Hematopoietic multipotent progenitor cell treated with erythropoietin and hydrocortisone succinate and interleukin-3 and kit ligand, for 4 days (in vitro differentiated cells): ENCODE data around the gene DMRTC2.

Experiments used
- DNase-seq: peaks from one replicate; pipeline ENCODE4 v3.0.0-alpha.2; 2015

The DMRTC2 gene

DNA sequence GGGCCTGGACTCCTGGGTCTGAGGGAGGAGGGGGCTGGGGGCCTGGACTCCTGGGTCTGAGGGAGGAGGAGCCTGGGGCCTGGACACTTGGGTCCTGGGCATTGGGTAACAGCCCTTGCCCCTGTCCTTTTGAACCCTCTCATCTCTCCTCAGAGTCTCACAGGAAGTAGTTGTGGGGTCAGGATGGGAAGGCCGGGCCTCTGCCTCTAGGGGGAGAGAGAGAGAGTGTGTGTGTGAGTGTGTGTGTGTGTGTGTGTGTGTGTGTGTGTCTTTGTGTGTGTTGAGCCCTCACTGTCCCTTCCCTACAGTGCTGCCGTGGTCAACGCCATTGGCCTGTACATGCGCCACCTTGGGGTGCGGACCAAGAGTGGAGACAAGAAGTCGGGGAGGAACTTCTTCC lies 49.1 kb downstream of the DMRTC2 start:
- DNase-seq: peak; percentile 69

DNA sequence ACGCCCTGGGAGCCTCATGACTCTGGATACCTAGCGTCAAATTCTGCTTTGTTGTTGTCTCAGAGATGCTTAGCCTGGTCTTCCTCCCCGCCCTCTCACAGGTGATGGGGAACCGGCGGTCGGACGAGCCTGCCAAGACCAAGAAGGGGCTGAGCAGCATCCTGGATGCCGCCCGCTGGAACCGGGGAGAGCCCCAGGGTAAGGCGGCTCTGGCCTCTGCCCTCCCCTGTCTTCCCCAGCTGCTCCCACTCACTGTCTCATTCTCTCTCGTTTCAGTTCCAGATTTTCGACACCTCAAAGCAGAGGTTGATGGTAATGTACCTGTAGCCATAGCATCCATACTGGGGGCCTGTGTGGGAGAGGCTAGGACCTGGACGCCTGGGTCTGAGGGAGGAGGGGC lies 49.5 kb downstream of the DMRTC2 start:
- no peak for DNase-seq

DNA sequence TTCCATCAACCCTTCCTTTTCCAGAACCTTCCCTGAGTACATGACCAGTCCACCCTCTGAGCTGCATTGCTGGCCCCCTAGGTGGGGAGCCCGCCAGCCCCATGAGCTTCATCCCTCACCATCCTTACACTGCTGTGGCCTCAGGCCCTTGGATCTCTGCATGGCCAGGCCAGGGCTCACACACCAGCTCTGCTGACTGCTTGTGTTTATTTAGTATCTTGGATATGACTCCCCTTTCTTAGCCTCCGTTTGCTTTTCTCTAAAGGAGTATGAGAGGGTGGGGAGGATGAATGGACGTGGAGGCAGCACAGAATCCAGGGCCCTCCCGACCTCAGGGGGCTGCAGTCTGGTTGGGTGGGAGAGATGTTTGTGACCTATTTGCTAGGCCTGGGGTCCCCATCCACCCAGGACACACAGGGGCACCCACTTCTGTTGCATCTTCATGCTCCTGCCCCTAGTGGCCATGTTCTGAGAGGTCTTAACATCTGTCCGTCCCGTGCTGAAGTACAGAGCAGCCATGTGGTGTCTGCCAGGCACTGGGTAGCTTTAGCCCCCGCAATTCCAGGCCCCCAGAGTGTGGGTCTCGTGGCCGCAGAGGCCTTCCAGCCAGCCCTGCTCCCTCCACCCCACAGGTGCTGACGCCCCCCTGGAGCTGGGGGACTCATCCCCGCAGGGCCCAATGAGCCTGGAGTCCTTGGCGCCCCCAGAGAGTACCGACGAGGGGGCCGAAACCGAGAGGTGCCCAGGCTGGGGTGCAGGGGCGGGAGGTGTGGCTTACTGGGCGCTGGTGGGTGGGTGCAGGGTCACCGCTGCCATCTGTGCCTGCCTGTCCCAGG lies 51.1 kb downstream of the DMRTC2 start:
- DNase-seq: peak; percentile 61

DNA sequence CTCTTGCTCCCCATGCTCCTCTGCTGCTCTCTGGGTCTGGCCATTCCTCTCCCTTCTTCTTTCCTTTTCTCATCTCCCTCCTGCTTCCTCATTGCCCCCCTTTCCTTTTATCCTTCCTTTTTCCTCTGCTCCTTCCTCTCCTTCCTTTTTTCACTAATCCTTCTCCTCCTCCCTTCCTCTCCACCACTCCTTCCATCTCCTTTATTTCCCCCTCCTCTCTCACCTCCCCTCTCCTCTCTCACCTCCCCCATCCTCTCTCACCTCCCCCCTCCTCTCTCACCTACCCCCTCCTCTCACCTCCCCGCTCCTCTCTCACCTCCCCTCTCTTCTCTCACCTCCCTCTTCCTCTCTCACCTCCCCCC lies 51.7 kb downstream of the DMRTC2 start:
- DNase-seq: no peak

DNA sequence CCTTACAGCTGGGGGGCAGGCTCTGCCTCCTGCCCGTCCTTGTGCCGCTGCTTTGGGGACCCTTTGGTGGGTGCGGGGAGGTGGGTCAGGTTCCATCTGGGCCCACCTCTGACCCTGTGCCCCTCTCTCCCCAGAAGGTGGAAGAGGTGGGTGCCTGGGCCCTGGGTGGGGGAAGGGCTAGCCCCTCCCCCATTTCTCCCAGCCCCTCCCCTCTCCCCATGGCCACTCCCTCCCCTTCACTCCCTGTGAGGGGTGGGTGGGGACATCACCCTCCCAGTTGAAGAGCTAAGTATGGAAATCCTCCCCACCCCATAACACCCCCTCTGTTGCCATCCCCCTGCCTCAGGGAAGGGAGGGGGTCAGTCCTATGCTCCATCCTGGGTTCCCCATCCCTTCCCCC lies 52.3 kb downstream of the DMRTC2 start:
- DNase-seq: no peak

DNA sequence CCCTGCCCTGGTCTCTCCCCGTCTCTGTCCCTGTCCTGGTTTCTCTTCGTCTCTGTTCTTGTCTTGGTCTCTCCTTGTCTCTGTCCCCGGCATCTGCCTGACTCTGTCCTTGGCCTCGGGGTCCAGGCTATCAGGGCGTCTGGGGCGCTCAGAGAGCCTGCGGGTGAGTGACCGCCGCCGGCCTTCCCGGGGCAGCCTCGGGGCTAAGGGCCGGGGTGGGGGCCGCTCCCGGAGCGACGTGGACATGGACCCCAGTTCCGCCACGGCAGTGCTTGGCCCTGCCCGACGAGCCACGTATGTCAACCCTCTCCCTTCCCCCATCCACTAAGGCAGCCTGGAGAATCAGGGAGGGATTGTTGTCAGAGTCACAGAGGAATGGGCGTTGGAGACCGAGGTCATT lies 53.0 kb downstream of the DMRTC2 start:
- DNase-seq: no peak

DNA sequence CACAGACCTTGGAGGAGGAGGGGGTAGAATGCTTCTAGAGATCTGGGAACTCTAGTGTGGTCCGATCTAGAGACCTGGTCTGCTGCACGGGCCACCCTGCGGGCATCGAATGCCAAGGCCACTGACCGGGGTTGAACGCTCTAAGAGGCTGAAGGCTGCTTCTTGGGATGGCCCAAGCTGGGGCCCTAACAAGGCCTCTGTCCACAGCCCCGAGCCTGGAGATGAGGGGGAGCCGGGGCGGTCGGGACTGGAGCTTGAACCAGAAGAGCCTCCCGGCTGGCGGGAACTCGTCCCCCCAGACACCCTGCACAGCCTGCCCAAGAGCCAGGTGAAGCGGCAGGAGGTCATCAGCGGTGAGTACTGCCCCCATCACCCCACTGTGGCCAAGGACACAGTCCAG lies 53.4 kb downstream of the DMRTC2 start:
- DNase-seq: no peak
